Stimulated activated memory B cell treated with anti-CD40 and anti-IgM and Interleukin-4, amounts not matched to agents 10 μg/mL and 1 μg/mL and 100 μg/mL, for 72 hours (primary cell): ENCODE data around the gene FAAP20.
A peak's percentile ranks its signal among the peaks of the same experiment; 100 is the strongest.

Experiments used
- ATAC-seq: fragments of 150-1000 bp; cut with Tn5 transposase; 2 replicates; pipeline ENCODE4 v1.10.0; 2021
- H3K27ac Mint-ChIP-seq: one replicate; pipeline ENCODE4 v1.8.0; 2022; ENCODE audit warnings: mild to moderate bottlenecking, mixed read lengths
- H3K27me3 Mint-ChIP-seq: one replicate; pipeline ENCODE4 v1.8.0; 2022; ENCODE audit warnings: mixed read lengths
- H3K36me3 Mint-ChIP-seq: one replicate; pipeline ENCODE4 v1.8.0; 2022; ENCODE audit warnings: mixed read lengths
- H3K4me1 Mint-ChIP-seq: one replicate; pipeline ENCODE4 v1.8.0; 2022; ENCODE audit warnings: mixed read lengths
- H3K4me3 Mint-ChIP-seq: one replicate; pipeline ENCODE4 v1.8.0; 2022; ENCODE audit warnings: mild to moderate bottlenecking, moderate library complexity, mixed read lengths
- H3K9me3 Mint-ChIP-seq: one replicate; pipeline ENCODE4 v1.8.0; 2022; ENCODE audit warnings: mixed read lengths

Gene FAAP20

DNA sequence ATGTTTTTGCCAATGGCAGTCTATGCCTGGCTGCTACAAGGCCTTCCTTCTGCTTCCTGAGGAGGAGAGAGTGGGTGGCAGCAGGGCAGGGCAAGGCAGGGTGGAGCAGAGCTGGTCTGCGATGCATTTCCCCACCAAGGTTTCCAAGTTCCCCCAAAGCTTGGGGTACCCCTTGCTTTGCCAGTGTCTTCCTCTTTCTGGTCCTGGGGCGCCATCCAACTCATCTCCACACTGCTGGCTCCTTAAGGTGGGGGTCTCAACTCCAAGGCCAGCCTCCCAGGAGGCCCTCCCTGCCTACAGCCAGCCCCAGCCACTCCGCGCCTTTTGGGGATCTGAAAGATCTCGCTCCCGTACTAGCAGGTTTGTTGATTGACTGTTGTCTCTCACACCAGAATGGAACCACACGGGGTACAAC lies 29.6 kb upstream of the FAAP20 start:
- Mint-ChIP-seq H3K4me1 (peaks cover 8% of the 10 kb centered on the region), H3K36me3 (no peaks in the 10 kb centered on the region), H3K27ac (no peak overlapping the region), H3K27me3 (no peaks in the 10 kb centered on the region), H3K9me3 (peaks cover under 1% of the 10 kb centered on the region), H3K4me3 (no peak overlapping the region)
- no peak for ATAC-seq

DNA sequence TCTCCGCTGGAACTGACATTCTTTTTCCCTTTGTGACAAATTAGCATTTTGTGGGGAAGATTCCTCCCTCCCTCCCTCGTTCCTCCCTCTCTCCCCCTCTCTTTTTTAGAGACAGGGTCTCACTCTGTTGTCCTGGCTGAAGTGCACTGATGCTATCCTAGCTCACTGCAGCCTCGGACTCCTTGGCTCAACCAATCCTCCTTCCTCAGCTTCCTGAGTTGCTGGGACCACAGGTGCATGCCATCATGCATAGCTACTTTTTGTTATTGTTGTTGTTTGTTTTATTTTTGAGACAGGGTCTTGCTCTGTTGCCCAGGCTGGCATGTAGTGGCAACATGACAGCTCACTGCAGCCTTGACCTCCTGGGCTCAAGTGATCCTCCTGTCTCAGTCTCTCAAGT lies 26.7 kb upstream of the FAAP20 start:
- Mint-ChIP-seq H3K36me3 (no peaks in the 10 kb centered on the region), H3K27me3 (no peaks in the 10 kb centered on the region), H3K9me3 (peaks cover 7% of the 10 kb centered on the region), H3K4me1 (peaks cover 6% of the 10 kb centered on the region), H3K27ac (no peak overlapping the region), H3K4me3 (no peak overlapping the region)
- no peak for ATAC-seq

DNA sequence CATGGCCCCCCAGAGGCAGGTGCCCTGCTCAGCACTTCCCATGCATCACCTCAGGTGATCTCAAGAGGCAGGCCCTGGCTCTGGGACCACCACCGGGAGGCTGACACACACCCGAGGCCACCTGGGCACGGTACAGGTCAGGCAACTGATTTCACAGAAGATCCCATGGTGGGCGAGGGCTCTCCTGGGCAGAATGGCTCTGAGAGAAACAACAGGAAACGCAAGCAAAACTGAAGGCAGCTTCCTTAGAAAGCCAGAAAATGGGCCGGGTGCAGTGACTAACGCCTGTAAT lies 22.1 kb upstream of the FAAP20 start:
- Mint-ChIP-seq H3K27me3 (no peaks in the 10 kb centered on the region), H3K27ac (no peak overlapping the region), H3K9me3 (peaks cover 7% of the 10 kb centered on the region), H3K4me3 (no peak overlapping the region), H3K36me3 (no peaks in the 10 kb centered on the region), H3K4me1 (no peaks in the 10 kb centered on the region)
- ATAC-seq = no peak

DNA sequence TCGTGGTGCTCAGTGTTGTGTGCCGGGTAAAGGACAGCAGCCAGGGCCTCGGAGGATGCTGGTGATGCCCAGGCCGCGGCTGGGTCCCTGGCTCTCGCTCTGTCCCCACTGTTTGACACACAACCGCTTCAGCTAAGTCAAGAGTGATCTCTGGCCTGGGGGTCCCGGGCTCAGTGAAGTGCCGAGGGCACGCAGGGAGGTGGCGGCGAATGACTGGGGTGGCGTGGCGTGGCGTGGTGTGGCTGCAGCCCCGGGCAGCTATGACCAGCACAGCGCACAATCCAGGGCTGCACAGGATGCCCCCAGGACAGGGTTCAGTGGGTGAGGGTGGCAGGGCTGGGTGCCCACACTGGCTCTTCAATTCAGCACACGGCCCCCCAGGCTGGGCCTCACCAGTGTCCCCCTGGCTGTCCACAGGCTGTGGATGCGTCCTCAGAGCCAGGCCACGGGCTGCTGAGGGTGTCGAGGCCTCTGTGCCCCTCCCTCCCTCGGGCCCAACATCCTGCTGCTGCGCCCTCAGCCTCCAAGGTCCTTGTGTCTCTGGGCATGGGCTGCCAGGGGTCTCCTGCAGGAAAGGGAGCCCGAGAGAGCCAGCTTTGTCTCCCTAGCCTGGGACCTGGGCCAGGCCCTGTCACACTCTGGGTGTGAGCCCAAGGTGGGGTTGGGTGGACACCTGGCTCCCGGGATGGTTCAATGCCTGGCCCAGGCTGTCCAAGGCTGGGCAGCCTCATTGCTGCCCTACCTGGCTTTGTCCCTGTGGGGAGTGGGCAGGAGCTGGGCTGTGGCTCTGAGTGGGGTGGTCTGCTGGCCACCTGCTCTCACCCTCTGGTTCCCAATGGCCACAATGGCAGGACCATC lies 21.6 kb upstream of the FAAP20 start:
- no peak for ATAC-seq
- Mint-ChIP-seq H3K36me3 (no peaks in the 10 kb centered on the region), H3K4me1 (no peaks in the 10 kb centered on the region)

DNA sequence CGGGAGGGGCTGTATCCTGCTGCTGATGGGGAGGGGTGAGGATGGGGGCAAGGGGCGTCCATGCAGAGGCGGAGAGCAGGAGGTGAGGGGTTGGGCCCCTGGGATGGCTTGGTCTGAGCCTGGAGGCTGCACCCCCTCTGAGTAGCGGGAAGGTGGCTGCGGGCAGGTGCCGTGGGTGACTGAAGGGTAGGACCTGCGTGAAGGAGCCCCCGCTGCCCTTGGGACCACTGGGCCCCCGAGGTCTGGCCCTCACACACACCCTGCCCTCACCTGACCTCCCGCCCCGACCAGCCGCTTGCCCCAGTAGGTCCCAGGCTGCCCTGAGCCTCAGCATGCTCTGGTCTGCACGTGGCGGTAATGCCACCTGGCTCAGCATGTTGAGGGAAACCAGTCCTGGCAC lies 20.8 kb upstream of the FAAP20 start:
- H3K4me3 Mint-ChIP-seq = no peak overlapping the region
- no peak overlapping the region for H3K27ac Mint-ChIP-seq
- no peaks in the 10 kb centered on the region for H3K4me1 Mint-ChIP-seq
- no peak for ATAC-seq
- no peaks in the 10 kb centered on the region for H3K36me3 Mint-ChIP-seq
- no peaks in the 10 kb centered on the region for H3K27me3 Mint-ChIP-seq
- H3K9me3 Mint-ChIP-seq = peaks cover 7% of the 10 kb centered on the region

More for the DNA sequence above, 21.6 kb upstream of the FAAP20 start:
- no peak overlapping the region for H3K4me3 Mint-ChIP-seq
- H3K27ac Mint-ChIP-seq = no peak overlapping the region
- H3K9me3 Mint-ChIP-seq = peaks cover 7% of the 10 kb centered on the region
- no peaks in the 10 kb centered on the region for H3K27me3 Mint-ChIP-seq

DNA sequence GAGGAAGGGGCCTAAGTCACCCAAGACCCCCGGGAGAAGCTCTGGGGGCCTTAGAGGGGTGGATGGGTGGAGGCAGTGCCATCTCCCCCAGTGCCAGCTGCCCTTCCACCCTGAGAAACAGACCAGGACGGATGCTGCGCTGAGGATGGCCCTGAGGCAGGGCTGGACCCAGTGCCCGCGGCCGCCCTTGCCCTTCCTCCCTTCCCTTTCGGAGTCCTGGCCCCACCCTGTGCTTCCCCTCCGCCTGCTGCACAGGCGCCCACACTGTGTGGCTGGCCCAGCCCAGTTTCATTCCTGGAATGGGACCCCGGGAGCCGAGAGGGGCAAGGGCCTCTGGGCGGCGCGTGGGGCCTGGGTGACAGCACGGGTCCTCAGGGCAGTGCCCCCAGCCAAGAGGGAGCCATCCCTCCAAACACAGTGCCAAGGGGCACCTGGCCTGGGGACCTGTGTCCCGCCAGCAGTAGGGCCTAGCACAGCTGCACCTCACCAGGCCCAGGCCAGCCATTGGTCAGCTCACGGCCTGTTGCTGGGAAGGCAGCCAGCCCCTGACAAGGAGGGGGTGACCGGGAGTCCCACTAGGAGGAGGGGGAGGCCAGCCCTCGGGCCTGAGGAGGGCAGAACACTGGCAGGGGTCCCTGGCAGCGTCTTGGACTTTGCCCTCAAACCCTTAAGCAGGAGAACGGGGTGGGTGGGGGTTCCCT lies 20.1 kb upstream of the FAAP20 start:
- no peak for ATAC-seq
- no peak overlapping the region for H3K27ac Mint-ChIP-seq
- H3K36me3 Mint-ChIP-seq = no peaks in the 10 kb centered on the region
- no peaks in the 10 kb centered on the region for H3K27me3 Mint-ChIP-seq
- H3K4me1 Mint-ChIP-seq = no peaks in the 10 kb centered on the region
- H3K4me3 Mint-ChIP-seq = no peak overlapping the region
- H3K9me3 Mint-ChIP-seq = peaks cover 7% of the 10 kb centered on the region

DNA sequence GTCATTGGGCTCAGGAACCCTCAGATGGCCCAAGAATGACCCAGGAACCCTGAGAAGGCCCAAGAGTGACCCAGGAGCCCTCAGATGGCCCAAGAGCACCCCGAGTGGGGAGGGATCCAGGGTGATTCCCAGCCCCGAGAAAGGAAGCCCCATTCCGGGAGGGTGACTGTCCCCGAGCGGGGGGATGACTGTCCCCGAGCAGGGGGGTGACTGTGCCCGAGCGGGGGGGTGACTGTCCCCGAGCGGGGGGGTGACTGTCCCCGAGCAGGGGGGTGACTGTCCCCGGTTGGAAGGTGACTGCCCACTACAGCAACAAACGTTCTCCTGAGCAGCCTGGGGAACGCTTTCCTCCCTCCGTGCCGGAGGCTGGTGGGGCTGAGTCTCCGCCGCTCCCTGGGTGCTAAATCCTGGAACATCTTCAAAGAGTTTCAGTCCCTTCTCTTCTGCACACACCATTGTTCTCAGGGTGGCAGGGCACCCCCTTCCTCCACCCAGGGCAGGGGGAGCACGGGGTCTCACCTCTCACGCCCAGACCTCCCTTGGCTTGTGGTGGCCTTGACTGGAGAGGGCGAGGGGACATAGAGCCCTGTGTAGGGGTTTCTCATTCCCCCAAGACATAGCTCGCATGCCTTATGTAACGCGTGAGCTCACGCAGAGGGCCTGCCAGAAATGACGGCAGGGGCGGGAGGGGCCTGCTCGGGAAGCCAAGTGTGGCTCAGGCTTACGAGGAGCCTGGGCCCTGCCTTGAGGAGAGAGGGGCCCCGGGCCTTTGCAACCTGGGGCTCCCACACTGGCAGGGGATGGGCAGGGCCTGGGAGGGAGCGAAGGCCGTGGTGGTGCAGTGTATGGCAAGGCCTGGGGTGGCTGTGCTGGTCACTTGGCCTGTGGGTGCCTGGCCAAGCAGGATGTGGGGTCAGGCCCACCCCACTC lies 19.3 kb upstream of the FAAP20 start:
- Mint-ChIP-seq H3K27me3 (no peaks in the 10 kb centered on the region), H3K4me1 (no peaks in the 10 kb centered on the region), H3K9me3 (peaks cover 3% of the 10 kb centered on the region), H3K4me3 (no peak overlapping the region), H3K27ac (no peak overlapping the region), H3K36me3 (no peaks in the 10 kb centered on the region)
- ATAC-seq = no peak

DNA sequence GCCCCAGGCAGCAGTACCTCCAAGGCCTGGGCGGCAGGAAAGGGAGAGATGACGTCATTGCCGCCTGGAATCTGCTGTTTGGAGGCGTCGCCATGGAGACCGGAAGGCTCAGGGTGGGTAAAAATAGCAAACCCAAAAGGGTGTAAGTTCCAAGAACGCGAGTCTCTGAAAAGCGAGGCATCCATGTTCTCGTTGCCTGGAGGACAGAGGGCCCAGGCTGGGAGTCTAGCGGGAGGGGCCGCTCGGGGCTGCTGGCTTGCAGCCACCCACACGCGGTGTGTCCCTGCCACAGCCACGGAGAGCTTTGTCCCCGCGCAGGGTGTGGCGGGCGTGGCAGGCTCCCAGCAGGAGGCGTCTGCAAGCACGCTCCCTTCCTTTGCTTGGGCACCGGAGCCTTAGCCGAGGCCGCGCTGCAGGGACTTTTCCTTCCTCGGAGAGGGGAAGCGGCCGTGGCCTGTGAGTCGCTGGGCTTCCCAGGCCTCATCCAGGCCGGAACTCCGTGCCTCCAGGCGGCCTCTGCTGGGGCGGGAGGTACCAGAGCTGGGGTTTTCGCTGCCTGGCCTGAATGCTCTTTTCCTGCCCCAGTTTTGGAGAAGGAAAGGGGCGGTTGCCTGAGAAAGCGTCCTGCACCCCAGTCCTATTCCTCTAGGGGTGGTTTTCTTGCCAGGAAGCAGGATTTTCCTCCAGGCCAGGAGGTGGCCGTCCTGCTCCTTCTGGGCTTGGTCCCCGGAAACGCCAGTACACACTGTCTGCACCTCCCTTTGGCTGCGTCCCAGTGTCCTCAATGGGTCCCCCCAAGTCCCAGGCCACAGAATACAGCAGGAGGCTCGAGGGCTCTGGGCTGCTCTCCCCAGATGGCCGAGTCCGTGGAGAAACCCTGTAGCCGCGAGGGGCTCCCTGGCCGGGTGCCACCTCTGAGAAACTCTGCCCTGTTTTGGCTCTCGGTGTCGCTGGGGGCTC lies 18.2 kb upstream of the FAAP20 start:
- Mint-ChIP-seq H3K4me3 (no peak overlapping the region), H3K9me3 (no peaks in the 10 kb centered on the region), H3K36me3 (no peaks in the 10 kb centered on the region), H3K27me3 (no peaks in the 10 kb centered on the region), H3K4me1 (no peaks in the 10 kb centered on the region), H3K27ac (no peak overlapping the region)
- peak; percentile 10 for ATAC-seq

DNA sequence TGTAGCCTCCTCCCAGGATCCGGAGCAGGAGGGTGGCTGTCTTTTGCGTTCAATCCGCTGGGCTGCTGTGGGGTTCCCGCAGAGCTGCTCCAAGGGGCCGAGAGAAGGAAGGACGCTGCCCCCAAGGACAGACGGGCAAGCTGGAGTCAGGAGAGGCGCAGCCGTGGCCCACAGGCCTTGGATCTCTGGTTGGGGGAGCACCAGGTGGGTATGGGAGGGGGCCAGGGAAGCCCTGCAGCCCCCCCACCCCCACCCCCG lies 17.6 kb upstream of the FAAP20 start:
- Mint-ChIP-seq H3K36me3 (no peaks in the 10 kb centered on the region), H3K4me1 (no peaks in the 10 kb centered on the region), H3K4me3 (no peak overlapping the region), H3K9me3 (no peaks in the 10 kb centered on the region), H3K27me3 (no peaks in the 10 kb centered on the region), H3K27ac (no peak overlapping the region)
- no peak for ATAC-seq

DNA sequence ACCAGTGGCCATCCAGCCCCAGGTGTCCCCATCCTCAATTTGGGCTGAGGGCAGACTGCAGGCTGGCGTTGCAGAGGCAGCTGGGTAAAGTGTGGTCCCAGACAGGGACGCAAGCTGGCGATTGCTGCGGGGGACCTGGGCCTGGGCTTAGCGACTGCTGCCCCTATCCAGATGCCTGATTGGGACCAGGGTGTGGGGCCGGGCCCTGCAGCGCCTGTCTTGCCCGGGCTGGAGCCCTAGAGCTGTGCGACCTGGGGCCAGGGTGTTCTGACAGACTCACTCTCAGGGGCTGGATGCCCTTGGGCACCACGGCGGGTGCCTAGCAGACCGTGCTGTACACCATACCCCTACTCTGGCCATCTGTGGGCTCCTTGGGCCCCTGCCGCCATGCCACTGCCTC lies 16.2 kb upstream of the FAAP20 start:
- H3K4me3 Mint-ChIP-seq = no peak overlapping the region
- ATAC-seq = no peak

DNA sequence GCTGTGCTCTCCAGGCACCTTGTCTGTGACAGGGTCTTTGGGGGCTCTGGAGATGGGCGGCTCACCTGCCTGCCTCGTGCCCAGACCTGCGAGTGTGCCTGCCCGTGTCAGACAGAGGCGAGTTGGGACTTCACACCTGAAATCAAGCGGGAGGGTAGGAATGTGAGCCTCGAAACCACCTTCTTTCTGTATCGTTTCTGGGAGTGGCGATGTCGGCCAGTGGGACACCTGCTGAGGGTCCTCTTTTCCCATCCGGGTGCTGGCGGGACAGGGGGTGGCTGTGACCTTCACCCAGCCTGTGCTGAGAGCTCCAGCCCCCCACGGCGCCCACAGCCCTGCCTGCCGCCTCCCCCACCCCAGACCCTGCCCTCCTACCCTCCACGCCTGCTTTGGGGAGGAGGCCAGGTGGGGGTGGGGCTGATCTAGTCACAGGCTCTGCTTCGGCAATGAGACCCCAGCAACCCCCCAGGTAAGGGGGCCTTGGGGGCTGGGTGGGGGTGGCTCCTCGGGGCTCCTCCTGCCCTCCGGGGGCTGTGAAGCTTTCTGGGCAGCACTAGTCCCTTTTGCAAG lies 15.6 kb upstream of the FAAP20 start:
- Mint-ChIP-seq H3K4me1 (no peaks in the 10 kb centered on the region), H3K4me3 (no peak overlapping the region), H3K9me3 (no peaks in the 10 kb centered on the region), H3K27ac (no peak overlapping the region), H3K27me3 (no peaks in the 10 kb centered on the region), H3K36me3 (no peaks in the 10 kb centered on the region)
- ATAC-seq = no peak

More for the DNA sequence above, 16.2 kb upstream of the FAAP20 start:
- Mint-ChIP-seq H3K36me3 (no peaks in the 10 kb centered on the region), H3K27me3 (no peaks in the 10 kb centered on the region), H3K4me1 (no peaks in the 10 kb centered on the region), H3K9me3 (no peaks in the 10 kb centered on the region), H3K27ac (no peak overlapping the region)

DNA sequence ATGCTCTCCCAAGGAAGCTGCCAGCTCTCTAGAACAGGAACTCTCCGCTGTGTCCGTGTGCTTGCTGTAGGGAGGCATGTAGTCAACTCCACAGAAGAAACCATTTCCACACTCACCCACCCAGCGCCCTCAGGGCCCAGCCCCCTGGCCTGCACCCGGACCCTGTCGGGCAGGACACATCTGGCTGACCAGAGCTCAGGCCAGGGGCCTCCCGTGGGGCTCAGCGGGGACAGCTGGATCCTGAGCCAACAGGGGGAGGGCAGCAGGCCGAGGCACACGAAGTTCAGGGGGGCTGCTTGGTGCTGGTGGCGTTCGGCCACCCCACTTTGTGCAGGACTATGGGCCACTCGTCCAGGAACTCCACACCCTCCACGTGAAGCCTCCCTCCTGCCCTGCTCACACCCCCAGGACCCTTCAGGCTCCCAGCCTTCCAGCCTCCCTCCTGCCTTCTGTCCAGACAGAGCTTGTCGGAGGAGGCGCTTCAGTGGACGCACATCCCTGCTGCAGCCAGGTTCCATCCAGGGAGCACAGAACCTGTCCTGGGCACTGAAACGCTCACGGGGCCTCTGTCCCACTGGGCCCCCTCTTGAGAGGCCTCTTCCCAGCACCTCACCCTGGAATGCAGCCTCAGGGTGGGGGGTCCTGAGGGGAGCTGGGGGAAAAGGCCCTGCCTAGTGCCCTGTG lies 15.0 kb upstream of the FAAP20 start:
- Mint-ChIP-seq H3K4me1 (peaks cover under 1% of the 10 kb centered on the region), H3K27me3 (no peaks in the 10 kb centered on the region), H3K4me3 (no peak overlapping the region), H3K9me3 (no peaks in the 10 kb centered on the region), H3K36me3 (no peaks in the 10 kb centered on the region), H3K27ac (no peak overlapping the region)
- no peak for ATAC-seq

DNA sequence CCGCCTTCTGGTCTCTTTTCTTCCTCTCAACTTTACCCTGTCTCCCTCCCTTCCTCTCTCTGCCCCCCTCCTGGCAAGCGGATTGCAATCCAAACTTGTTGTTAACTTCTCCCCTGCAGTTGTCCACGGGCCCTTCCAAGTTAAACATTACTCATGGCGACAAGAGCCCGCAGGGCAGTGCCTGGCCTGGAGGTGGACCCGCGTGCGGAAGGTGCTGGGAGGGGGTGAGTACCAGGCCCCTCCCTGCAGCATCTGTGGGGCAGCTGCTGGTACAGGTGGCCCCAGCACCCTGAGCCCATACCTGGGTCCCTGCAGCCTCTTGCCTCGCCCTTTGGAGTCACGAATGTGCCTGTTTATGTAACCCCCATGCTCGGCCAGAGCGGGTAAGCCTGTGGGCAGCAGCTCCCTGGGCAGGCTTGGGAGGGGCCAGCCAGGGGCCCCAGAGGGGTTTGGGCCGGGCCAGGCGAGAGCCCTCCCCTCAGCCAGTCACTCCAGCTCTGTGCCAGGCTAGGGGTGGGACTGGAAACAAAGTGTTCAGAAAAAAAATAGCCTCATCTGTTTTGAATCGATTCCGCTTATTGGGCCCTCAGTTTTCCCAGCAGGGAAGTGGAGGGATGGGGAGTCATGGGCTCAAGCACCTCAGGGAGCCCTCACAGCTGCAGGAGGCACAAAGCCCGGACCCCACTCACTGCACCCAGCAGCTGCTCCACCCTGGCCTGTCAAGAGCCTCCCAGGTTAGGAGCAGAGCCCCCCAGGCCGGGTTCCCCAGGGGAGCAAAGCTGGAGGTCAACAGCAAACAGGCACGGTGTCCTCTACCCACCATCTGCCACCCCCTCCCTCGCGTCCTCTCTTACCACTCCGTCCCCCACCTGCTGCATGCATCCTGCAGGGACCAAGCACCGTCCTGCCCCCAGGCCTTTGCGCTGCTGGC lies 14.0 kb upstream of the FAAP20 start:
- ATAC-seq = no peak
- Mint-ChIP-seq H3K36me3 (no peaks in the 10 kb centered on the region), H3K27ac (no peak overlapping the region), H3K27me3 (no peaks in the 10 kb centered on the region), H3K9me3 (no peaks in the 10 kb centered on the region), H3K4me1 (peaks cover 7% of the 10 kb centered on the region), H3K4me3 (no peak overlapping the region)
